Keratinocyte (primary cell): ENCODE results near the gene INSL6. TPM values are rescaled to one million over a fixed set of nuclear protein-coding genes. Genes with fewer than 3 reads are reported as not detected.

Experiments
- DNase-seq: peaks from one replicate; pipeline ENCODE4 v3.0.0-alpha.2; 2011; ENCODE audit warnings: low read depth, missing footprints, low spot score
- FAIRE-seq: peaks from 2 replicates; lab custom pipeline; 2011; peaks lifted over from hg19 to GRCh38; lab: Jason Lieb, UNC
- H2AFZ ChIP-seq: 2 replicates; pipeline ENCODE4 v1.6.0; 2012; ENCODE audit warnings: low read length, control low read depth, inconsistent platforms; ENCODE audit not compliant: control insufficient read depth
- H3K27ac ChIP-seq: 2 replicates; pipeline ENCODE4 v1.5.1; 2011; ENCODE audit warnings: low read length; ENCODE audit not compliant: control insufficient read depth, insufficient read depth
- H3K27me3 ChIP-seq: 3 replicates; pipeline ENCODE4 v1.6.0; 2011; ENCODE audit warnings: low read length; ENCODE audit not compliant: control insufficient read depth, insufficient read depth; ENCODE audit errors: extremely low read depth
- H3K36me3 ChIP-seq, 2 experiments: 2 replicates in 1 of 2; 3 replicates in 1 of 2; pipeline ENCODE4 v1.5.1; 2011; ENCODE audit warnings: low read length in 2 of 2, mild to moderate bottlenecking in 1 of 2; ENCODE audit not compliant: control insufficient read depth in 2 of 2, insufficient read depth in 2 of 2; ENCODE audit errors: extremely low read depth in 1 of 2
- H3K4me1 ChIP-seq: 3 replicates; pipeline ENCODE4 v1.5.1; 2011; ENCODE audit warnings: low read length; ENCODE audit not compliant: control insufficient read depth, insufficient read depth; ENCODE audit errors: extremely low read depth
- H3K4me2 ChIP-seq: 3 replicates; pipeline ENCODE4 v1.6.0; 2011; ENCODE audit warnings: low read depth, low read length; ENCODE audit not compliant: control insufficient read depth, insufficient read depth; ENCODE audit errors: extremely low read depth
- H3K4me3 ChIP-seq, 3 experiments: fragments of 200-600 bp in 1 of 3; sonication (generic) in 1 of 3; 2 replicates in 2 of 3; 3 replicates in 1 of 3; pipeline ENCODE4 v1.5.1; 2011 to 2016; ENCODE audit warnings: low read length in 3 of 3, mild to moderate bottlenecking in 3 of 3, control low read depth in 2 of 3, inconsistent platforms in 1 of 3, low read depth in 1 of 3, mixed read lengths in 1 of 3, mixed run types in 1 of 3, moderate library complexity in 1 of 3; ENCODE audit not compliant: control insufficient read depth in 2 of 3, insufficient read depth in 2 of 3; ENCODE audit errors: extremely low read depth in 1 of 3
- H3K79me2 ChIP-seq: 2 replicates; pipeline ENCODE4 v1.6.0; 2012; ENCODE audit warnings: low read length; ENCODE audit not compliant: control insufficient read depth, insufficient read depth
- H3K9ac ChIP-seq: 3 replicates; pipeline ENCODE4 v1.6.0; 2011; ENCODE audit warnings: low read length; ENCODE audit not compliant: control insufficient read depth, insufficient read depth; ENCODE audit errors: extremely low read depth
- H3K9me1 ChIP-seq: 3 replicates; pipeline ENCODE4 v1.6.0; 2011; ENCODE audit warnings: low read length; ENCODE audit not compliant: control insufficient read depth, insufficient read depth; ENCODE audit errors: extremely low read depth
- H3K9me3 ChIP-seq: 2 replicates; pipeline ENCODE4 v1.5.1; 2012; ENCODE audit warnings: low read depth, low read length; ENCODE audit not compliant: control insufficient read depth
- H4K20me1 ChIP-seq: 3 replicates; pipeline ENCODE4 v1.6.0; 2011; ENCODE audit warnings: low read length; ENCODE audit not compliant: control insufficient read depth, insufficient read depth; ENCODE audit errors: extremely low read depth
- CTCF ChIP-seq, 3 experiments: IDR thresholded peaks in 1 of 3; conservative IDR thresholded peaks in 1 of 3; optimal IDR thresholded peaks in 1 of 3; 2 replicates in 2 of 3; 3 replicates in 1 of 3; pipeline versions ENCODE3 to v1.5.1; 2011; ENCODE audit warnings: low read length in 3 of 3, mild to moderate bottlenecking in 3 of 3, moderate library complexity in 2 of 3, control low read depth in 1 of 3, inconsistent platforms in 1 of 3; ENCODE audit not compliant: insufficient read depth in 2 of 3; ENCODE audit errors: extremely low read depth in 1 of 3
- EZH2 ChIP-seq: IDR thresholded peaks from one replicate; pipeline ENCODE4 v1.6.1; 2012; ENCODE audit warnings: inconsistent platforms, mild to moderate bottlenecking, low read length, moderate library complexity
- dilution Hi-C: fragments of 300-500 bp; cut with MboI; formaldehyde crosslinking; loops from one replicate; pipeline ENCODE4 v1.7.0; 2020; ENCODE audit warnings: low sequenced_read_pairs; ENCODE audit not compliant: extremely low pct_ligation_motif_present
- polyA plus RNA-seq, 5 experiments: library from polyadenylated mRNA; depleted of rRNA in 3 of 5; stranded (reverse) in 3 of 5; stranded (forward) in 1 of 5; unstranded in 1 of 5; fragments of >200 nt; gene quantifications; 1 replicate in 1 of 5; 2 replicates in 3 of 5; 3 replicates in 1 of 5; pipeline versions ENCODE4 v1.2.1 to v1.2.3, GENCODE V29; 2011 to 2012; ENCODE audit warnings: missing spikeins in 2 of 5, low read depth in 1 of 5, low replicate concordance in 1 of 5

Gene INSL6
- polyA plus RNA-seq, 1 donor (not counting 4 experiments of a cell fraction or from before 2014, with no cell fraction given): not detected

GRCh38 chr9:5230554-5230953, 45.1 kb upstream of the INSL6 start:
- DNase-seq (no peak), FAIRE-seq (no peak)
- dilution Hi-C loops: no loop called here
- H3K79me2 ChIP-seq: no peaks in the 10 kb centered on the region
- H4K20me1 ChIP-seq: no peaks in the 10 kb centered on the region
- TF ChIP-seq EZH2 (no peak), CTCF (optimal IDR thresholded peaks at IDR 0.05 in 1 of 3, IDR thresholded peaks at IDR 0.05 in 1 of 3, conservative IDR thresholded peaks at IDR 0.05 in 1 of 3; ENCODE audit: extremely low read depth in 1 of 3, insufficient read depth in 2 of 3, low read length in 3 of 3) (no peak)
- H3K9me1 ChIP-seq: no peaks in the 10 kb centered on the region
- no peaks in the 10 kb centered on the region for H3K9me3 ChIP-seq
- H3K4me1 ChIP-seq: peaks cover 9% of the 10 kb centered on the region
- H3K4me2 ChIP-seq: no peak overlapping the region
- no peak overlapping the region for H3K27ac ChIP-seq
- peaks cover 34% of the 10 kb centered on the region for H3K27me3 ChIP-seq
- no peak overlapping the region for H2AFZ ChIP-seq
- H3K9ac ChIP-seq: no peak overlapping the region
- H3K36me3 ChIP-seq: no peaks in the 10 kb centered on the region
- no peak overlapping the region for H3K4me3 ChIP-seq

- dilution Hi-C loops: no loop called here
- no peaks in the 10 kb centered on the region for H3K79me2 ChIP-seq
- H3K27me3 ChIP-seq: peaks cover 4% of the 10 kb centered on the region
- no peaks in the 10 kb centered on the region for H3K9me1 ChIP-seq
- TF ChIP-seq CTCF (optimal IDR thresholded peaks at IDR 0.05 in 1 of 3, IDR thresholded peaks at IDR 0.05 in 1 of 3, conservative IDR thresholded peaks at IDR 0.05 in 1 of 3; ENCODE audit: extremely low read depth in 1 of 3, insufficient read depth in 2 of 3, low read length in 3 of 3): no peak
- TF ChIP-seq EZH2: no peak
- FAIRE-seq (peak; percentile 55), DNase-seq (no peak)
- H3K9me3 ChIP-seq: no peaks in the 10 kb centered on the region
- H3K4me2 ChIP-seq: no peak overlapping the region
- no peak overlapping the region for H3K27ac ChIP-seq
- H3K4me1 ChIP-seq: no peaks in the 10 kb centered on the region
- H2AFZ ChIP-seq: no peak overlapping the region
- no peaks in the 10 kb centered on the region for H3K36me3 ChIP-seq
- H3K9ac ChIP-seq: no peak overlapping the region
- H3K4me3 ChIP-seq: no peak overlapping the region
- H4K20me1 ChIP-seq: no peaks in the 10 kb centered on the region
Measured at GRCh38 chr9:5205071-5205470, 19.6 kb upstream of the INSL6 start.
